HepG2 (cell line): ENCODE measurements around the gene ARSB. TPM values are rescaled to one million over a fixed set of nuclear protein-coding genes. Genes with fewer than 3 reads are reported as not detected.

Source experiments
- ATAC-seq: fragments of 200-7000 bp; cut with Tn5 transposase; 3 replicates; pipeline ENCODE4 v1.9.1; 2020; ENCODE audit warnings: mild to moderate bottlenecking, moderate library complexity
- BruUV-seq: library from RNA; stranded (reverse); fragments of 400-500 nt; replicated peaks from 2 replicates; lab custom pipeline; 2021; lab: Mats Ljungman, UMichigan
- CTCF ChIA-PET: fragments of 300-600 bp; formaldehyde crosslinking; extraction: SDS; loops from one replicate; lab custom pipeline; 2021; ENCODE audit warnings: low total read pairs, inconsistent platforms, low intra/inter-chr PET ratio; lab: Yijun Ruan, JAX
- POLR2A ChIA-PET: fragments of 350-600 bp; sonication (Branson Sonifier 250); formaldehyde crosslinking; loops from one replicate; lab custom pipeline; 2020; ENCODE audit warnings: antibody characterized with exemption, inconsistent platforms; lab: Yijun Ruan, JAX
- DNase-seq: peaks from one replicate; pipeline ENCODE4 v3.0.0-alpha.2; 2015; ENCODE audit warnings: low spot score
- FAIRE-seq: peaks from 3 replicates; lab custom pipeline; 2011; peaks lifted over from hg19 to GRCh38; lab: Jason Lieb, UNC
- H2AFZ ChIP-seq: one replicate; pipeline ENCODE4 v1.6.1; 2011; ENCODE audit warnings: low read length, inconsistent platforms
- H3K27ac ChIP-seq: fragments of 300-600 bp; 3 replicates; pipeline ENCODE4 v1.8.0; 2011; ENCODE audit warnings: mixed run types, mild to moderate bottlenecking, mixed read lengths, low read length, inconsistent platforms; ENCODE audit not compliant: insufficient read depth; ENCODE audit errors: extremely low read length
- H3K27me3 ChIP-seq, 2 experiments: fragments of 200-600 bp in 1 of 2; 2 replicates in 1 of 2; 3 replicates in 1 of 2; pipeline versions ENCODE4 v1.6.0 to v1.8.0; 2011; ENCODE audit warnings: low read length in 2 of 2, mild to moderate bottlenecking in 2 of 2, moderate library complexity in 2 of 2, inconsistent platforms in 1 of 2; ENCODE audit not compliant: insufficient read depth in 2 of 2, control insufficient read depth in 1 of 2
- H3K36me3 ChIP-seq, 2 experiments: fragments of 200-600 bp in 1 of 2; replicated peaks in 1 of 2; 2 replicates in 1 of 2; 3 replicates in 1 of 2; pipeline versions ENCODE4 v1.5.1 to v1.8.0; 2011; ENCODE audit warnings: low read length in 2 of 2, inconsistent platforms in 1 of 2; ENCODE audit not compliant: insufficient read depth in 2 of 2, control insufficient read depth in 1 of 2
- H3K4me1 ChIP-seq: 2 replicates; pipeline ENCODE4 v1.5.1; 2012; ENCODE audit warnings: low read length, inconsistent platforms; ENCODE audit not compliant: insufficient read depth
- H3K4me2 ChIP-seq: 2 replicates; pipeline ENCODE4 v1.6.0; 2011; ENCODE audit warnings: low read depth, low read length, inconsistent platforms
- H3K4me3 ChIP-seq, 3 experiments: fragments of 200-600 bp in 1 of 3; sonication (generic), shearing (Covaris generic) in 1 of 3; replicated peaks in 1 of 3; 2 replicates each; pipeline ENCODE4 v1.5.1; 2011 to 2016; ENCODE audit warnings: low read length in 3 of 3, inconsistent platforms in 2 of 3, low read depth in 2 of 3, mild to moderate bottlenecking in 2 of 3, control low read depth in 1 of 3, mixed read lengths in 1 of 3; ENCODE audit not compliant: insufficient read depth in 1 of 3
- H3K79me2 ChIP-seq: one replicate; pipeline ENCODE4 v1.6.1; 2011; ENCODE audit warnings: low read length, inconsistent platforms; ENCODE audit not compliant: insufficient read depth
- H3K9ac ChIP-seq: 2 replicates; pipeline ENCODE4 v1.6.0; 2011; ENCODE audit warnings: mild to moderate bottlenecking, low read depth, low read length, inconsistent platforms; ENCODE audit not compliant: insufficient read depth
- H3K9me3 ChIP-seq: 2 replicates; pipeline ENCODE4 v1.5.1; 2012; ENCODE audit warnings: mild to moderate bottlenecking, low read length
- H4K20me1 ChIP-seq: 2 replicates; pipeline ENCODE4 v1.6.0; 2011; ENCODE audit warnings: inconsistent platforms, mild to moderate bottlenecking, low read length, moderate library complexity; ENCODE audit not compliant: insufficient read depth
- ATF1 ChIP-seq: IDR thresholded peaks from 2 replicates; pipeline ENCODE4 v1.6.1; 2016; ENCODE audit warnings: mild to moderate bottlenecking, control low read depth
- DNMT3B ChIP-seq: conservative IDR thresholded peaks from 2 replicates; pipeline ENCODE4 v1.6.1; 2016; ENCODE audit warnings: missing biosample characterization, control low read depth
- KLF11 ChIP-seq: IDR thresholded peaks from 2 replicates; pipeline ENCODE4 v1.6.1; 2016; ENCODE audit warnings: missing compliant biosample characterization
- NFE2L2 ChIP-seq: fragments of 150-350 bp; IDR thresholded peaks from 2 replicates; pipeline ENCODE4 v1.6.1; 2014; ENCODE audit warnings: low read length
- NR1H2 ChIP-seq: sonication (generic); formaldehyde crosslinking; IDR thresholded peaks from 2 replicates; pipeline ENCODE4 v1.8.1; 2022; ENCODE audit warnings: low read depth, missing genetic modification reagents, borderline replicate concordance
- PRPF4 ChIP-seq: fragments of 200-400 bp; formaldehyde crosslinking; IDR thresholded peaks from 2 replicates; pipeline ENCODE4 v1.6.1; 2016; ENCODE audit warnings: low read length, low read depth; ENCODE audit not compliant: poor library complexity, severe bottlenecking
- SMC3 ChIP-seq: IDR thresholded peaks from 2 replicates; pipeline ENCODE4 v1.6.1; 2011; ENCODE audit warnings: low read length, improper control_type of control experiment
- TRIM24 ChIP-seq: sonication (generic); formaldehyde crosslinking; IDR thresholded peaks from 2 replicates; pipeline ENCODE4 v1.8.0; 2022; ENCODE audit warnings: mild to moderate bottlenecking, missing genetic modification reagents
- ZBTB33 ChIP-seq: sonication (generic); formaldehyde crosslinking; IDR thresholded peaks from 2 replicates; pipeline ENCODE4 v1.4.0; 2020; ENCODE audit warnings: missing genetic modification reagents
- ZNF251 ChIP-seq: sonication (generic); formaldehyde crosslinking; IDR thresholded peaks from 2 replicates; pipeline ENCODE4 v1.9.0; 2021; ENCODE audit warnings: mild to moderate bottlenecking, missing genetic modification reagents
- ZNF33A ChIP-seq: sonication (generic); formaldehyde crosslinking; IDR thresholded peaks from 2 replicates; pipeline ENCODE4 v1.5.1; 2020; ENCODE audit warnings: missing genetic modification reagents, mild to moderate bottlenecking, moderate library complexity, borderline replicate concordance
- ZNF343 ChIP-seq: sonication (generic); formaldehyde crosslinking; IDR thresholded peaks from 2 replicates; pipeline ENCODE4 v1.4.0; 2020; ENCODE audit warnings: mild to moderate bottlenecking, missing genetic modification reagents
- ZNF484 ChIP-seq: sonication (generic); formaldehyde crosslinking; IDR thresholded peaks from 2 replicates; pipeline ENCODE4 v1.5.1; 2020; ENCODE audit warnings: mild to moderate bottlenecking, low read depth, missing genetic modification reagents, borderline replicate concordance
- ZNF607 ChIP-seq: sonication (generic); formaldehyde crosslinking; IDR thresholded peaks from 2 replicates; pipeline ENCODE4 v1.5.1; 2020; ENCODE audit warnings: missing genetic modification reagents, mild to moderate bottlenecking, borderline replicate concordance
- ZNF7 ChIP-seq: IDR thresholded peaks from 2 replicates; pipeline ENCODE4 v1.6.1; 2016; ENCODE audit warnings: missing biosample characterization, missing genetic modification reagents
- WGBS: methylation state at CpG from one replicate; pipeline ENCODE4 v1.1.6; 2017; ENCODE audit warnings: low lambda C conversion rate; 5-methylcytosine and 5-hydroxymethylcytosine counted together
- in situ Hi-C: cut with HindIII; loops from 2 replicates; pipeline ENCODE4 v1.10.0; 2017; ENCODE audit warnings: low pct_unique_long_range_greater_than_20kb; ENCODE audit not compliant: extremely low pct_ligation_motif_present
- intact Hi-C: fragments of 100-400 bp; cut with micrococcal nuclease; formaldehyde crosslinking; loops from one replicate; pipeline ENCODE4 v1.10.0; 2022; ENCODE audit not compliant: unreplicated experiment
- polyA plus RNA-seq, 8 experiments: library from polyadenylated mRNA; depleted of rRNA in 3 of 8; stranded (reverse) in 7 of 8; unstranded in 1 of 8; fragments of >200 nt; fragmentation: Illumina TruSeq in 4 of 8; extraction: Trizol in 4 of 8; gene quantifications; 2 replicates each; pipeline versions ENCODE4 v1.2.1 to v1.2.3, GENCODE V29; 2011 to 2016; ENCODE audit warnings: low read depth in 4 of 8, missing spikeins in 1 of 8, mixed read lengths in 1 of 8; ENCODE audit not compliant: insufficient read depth in 1 of 8
- total RNA-seq, 5 experiments: library from RNA; depleted of rRNA; stranded (reverse); fragments of >200 nt; fragmentation: Illumina TruSeq; extraction: Trizol; gene quantifications; 2 replicates each; pipeline ENCODE4 v1.2.3, GENCODE V29; 2016; ENCODE audit warnings: low read depth in 1 of 5
- TF ChIP-seq, protein P1 (sequence below): sonication (generic); formaldehyde crosslinking; IDR thresholded peaks from 2 replicates; pipeline ENCODE4 v1.8.1; 2023; ENCODE audit warnings: missing genetic modification reagents, inconsistent platforms, borderline replicate concordance

ARSB gene
- total and polyA plus RNA-seq, 2 of the 13 experiments (the other 11 are each of a cell fraction or from before 2014, with no cell fraction given) = 52.6 to 66.4 TPM

GRCh38 chr5:78923622-78923970 is 61.5 kb downstream of the ARSB start:
- no peak for FAIRE-seq
- DNase-seq = no peak
- no peaks in the 10 kb centered on the region for H3K27me3 ChIP-seq
- no TSS peak for BruUV-seq
- no peak overlapping the region for H3K27ac ChIP-seq
- ATAC-seq = no peak
- no peaks in the 10 kb centered on the region for H3K79me2 ChIP-seq
- TF ChIP-seq ZBTB33 = no peak
- no peak for TF ChIP-seq NFE2L2
- TF ChIP-seq ZNF251 (CRISPR knock-in tag) = no peak
- no peak for TF ChIP-seq PRPF4
- no peak for TF ChIP-seq SMC3
- no peak for TF ChIP-seq ZNF607 (CRISPR knock-in tag)
- TF ChIP-seq ATF1 (CRISPR knock-in tag) = no peak
- no peak for TF ChIP-seq DNMT3B (CRISPR knock-in tag)
- TF ChIP-seq ZNF33A (CRISPR knock-in tag) = no peak
- no peak for TF ChIP-seq ZNF343 (CRISPR knock-in tag)
- no peak for TF ChIP-seq KLF11 (CRISPR knock-in tag)
- no peak for TF ChIP-seq TRIM24 (CRISPR knock-in tag)
- TF ChIP-seq NR1H2 (CRISPR knock-in tag) = no peak
- TF ChIP-seq, protein P1, sequence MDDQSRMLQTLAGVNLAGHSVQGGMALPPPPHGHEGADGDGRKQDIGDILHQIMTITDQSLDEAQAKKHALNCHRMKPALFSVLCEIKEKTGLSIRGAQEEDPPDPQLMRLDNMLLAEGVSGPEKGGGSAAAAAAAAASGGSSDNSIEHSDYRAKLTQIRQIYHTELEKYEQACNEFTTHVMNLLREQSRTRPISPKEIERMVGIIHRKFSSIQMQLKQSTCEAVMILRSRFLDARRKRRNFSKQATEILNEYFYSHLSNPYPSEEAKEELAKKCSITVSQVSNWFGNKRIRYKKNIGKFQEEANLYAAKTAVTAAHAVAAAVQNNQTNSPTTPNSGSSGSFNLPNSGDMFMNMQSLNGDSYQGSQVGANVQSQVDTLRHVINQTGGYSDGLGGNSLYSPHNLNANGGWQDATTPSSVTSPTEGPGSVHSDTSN (CRISPR knock-in tag) = no peak
- no peak for TF ChIP-seq ZNF484 (CRISPR knock-in tag)
- TF ChIP-seq ZNF7 (CRISPR knock-in tag) = no peak
- POLR2A ChIA-PET = no interaction called here
- H4K20me1 ChIP-seq = no peaks in the 10 kb centered on the region
- H2AFZ ChIP-seq = no peak overlapping the region
- H3K4me2 ChIP-seq = no peak overlapping the region
- H3K9me3 ChIP-seq = no peaks in the 10 kb centered on the region
- in situ Hi-C loops = no loop called here
- 100% methylated on average over 1 of the region's 1 CpG for WGBS
- H3K36me3 ChIP-seq = peaks cover 16 to 44% of the 10 kb centered on the region in 2 experiments
- H3K9ac ChIP-seq = no peak overlapping the region
- H3K4me3 ChIP-seq = no peak overlapping the region
- CTCF ChIA-PET = no interaction called here
- H3K4me1 ChIP-seq = peaks cover 12% of the 10 kb centered on the region
- intact Hi-C loops = no loop called here
